Stomach (tissue), 9 donors: Measurements from ENCODE around the gene MEAK7. TPM values are rescaled to one million over a fixed set of nuclear protein-coding genes. Genes with fewer than 3 reads are reported as not detected.

Source experiments
- DNase-seq, 2 donors: peaks; one replicate each; pipeline versions ENCODE4 v3.0.0 to v3.0.0-alpha.2; 2013 to 2019
- H3K27ac ChIP-seq, 5 donors: fragments of 200-600 bp in 4 of 5; sonication (generic) in 4 of 5; one replicate each; pipeline ENCODE4 v1.5.1; 2013 to 2019; ENCODE audit warnings: mild to moderate bottlenecking in 1 of 5, moderate library complexity in 1 of 5
- H3K27me3 ChIP-seq, 3 donors: fragments of 200-600 bp; sonication (generic); one replicate each; pipeline ENCODE4 v1.5.1; 2017 to 2019; ENCODE audit warnings: mixed run types in 1 of 3
- H3K36me3 ChIP-seq, 4 donors: fragments of 200-600 bp; sonication (generic); 1 replicate in 3 of 4; 2 replicates in 1 of 4; pipeline ENCODE4 v1.5.1; 2016 to 2019
- H3K4me1 ChIP-seq, 4 donors: fragments of 200-600 bp; sonication (generic); one replicate each; pipeline ENCODE4 v1.5.1; 2016 to 2019
- H3K4me3 ChIP-seq, 4 donors: fragments of 200-600 bp; sonication (generic) in 3 of 4; one replicate each; pipeline ENCODE4 v1.5.1; 2016 to 2019; ENCODE audit warnings: mild to moderate bottlenecking in 1 of 4
- H3K9me3 ChIP-seq, 4 donors: fragments of 200-600 bp; sonication (generic); one replicate each; pipeline ENCODE4 v1.5.1; 2016 to 2019
- CTCF ChIP-seq, 7 experiments: fragments of 450-650 bp in 4 of 7; fragments of 200-600 bp in 3 of 7; sonication (generic) in 3 of 7; IDR thresholded peaks; one replicate each; pipeline ENCODE4 v1.5.1; 2016 to 2019; ENCODE audit warnings: antibody characterized with exemption in 7 of 7, control low read depth in 2 of 7, mild to moderate bottlenecking in 1 of 7
- EP300 ChIP-seq: sonication (generic); formaldehyde crosslinking; IDR thresholded peaks from one replicate; pipeline ENCODE4 v1.6.1; 2017; ENCODE audit warnings: antibody characterized with exemption
- POLR2A ChIP-seq, 4 donors: fragments of 450-650 bp; IDR thresholded peaks; one replicate each; pipeline ENCODE4 v1.6.1; 2016; ENCODE audit warnings: antibody characterized with exemption in 4 of 4, control low read depth in 2 of 4, mild to moderate bottlenecking in 1 of 4, moderate library complexity in 1 of 4
- POLR2AphosphoS5 ChIP-seq, 3 donors: sonication (generic); formaldehyde crosslinking; IDR thresholded peaks; one replicate each; pipeline ENCODE4 v1.6.1; 2016; ENCODE audit warnings: antibody characterized with exemption in 3 of 3
- WGBS, 5 donors: extraction: QIAGEN DNeasy Blood & Tissue Kit in 3 of 5; methylation state at CpG; one replicate each; pipeline versions ENCODE4 v1.1.5 to v1.1.7; 2013 to 2018; 5-methylcytosine and 5-hydroxymethylcytosine counted together
- intact Hi-C: fragments of 100-400 bp; cut with DNase I; formaldehyde crosslinking; loops from one replicate; pipeline ENCODE4 v1.15.1; 2023; ENCODE audit warnings: low total_unique reads
- polyA plus RNA-seq, 3 donors: library from polyadenylated mRNA; stranded (reverse); fragments of 200-250 nt; gene quantifications; one replicate each; pipeline ENCODE4 v1.2.3, GENCODE V29; 2013
- total RNA-seq, 5 donors: library from RNA; depleted of rRNA; stranded (reverse); fragments of >200 nt; gene quantifications; one replicate each; pipeline versions ENCODE4 v1.1.0 to v1.2.3, GENCODE V29; 2014 to 2016
- donor health status: healthy with polysubstance abuse.
- donor health status: Bipolar disorder and iron deficiency.
- donor health status: healthy.

MEAK7 gene
- total and polyA plus RNA-seq, 8 donors: 3.9 to 21.1 (median 6.9) TPM

GRCh38 chr16:84465154-84465553 lies 39.3 kb downstream of the MEAK7 start:
- TF ChIP-seq EP300 (no peak), POLR2AphosphoS5 (IDR thresholded peaks at IDR 0.05) (no peak)
- WGBS, 5 donors: 46 to 85% (median 59%) methylated on average over 6 of the region's 6 CpGs
- Histone ChIP-seq H3K27ac (no peak overlapping the region), H3K4me3 (no peak overlapping the region), H3K4me1 (peaks cover 0 to 7% (median 2%) of the 10 kb centered on the region in 4 donors), H3K27me3 (no peaks in the 10 kb centered on the region), H3K9me3 (peaks cover 0 to 17% (median 9%) of the 10 kb centered on the region in 4 donors), H3K36me3 (peaks cover 0 to 42% (median 41%) of the 10 kb centered on the region in 4 donors)
- intact Hi-C loops: no loop called here
- peak in 1 of 2 donors; percentile 25 for DNase-seq

DNA sequence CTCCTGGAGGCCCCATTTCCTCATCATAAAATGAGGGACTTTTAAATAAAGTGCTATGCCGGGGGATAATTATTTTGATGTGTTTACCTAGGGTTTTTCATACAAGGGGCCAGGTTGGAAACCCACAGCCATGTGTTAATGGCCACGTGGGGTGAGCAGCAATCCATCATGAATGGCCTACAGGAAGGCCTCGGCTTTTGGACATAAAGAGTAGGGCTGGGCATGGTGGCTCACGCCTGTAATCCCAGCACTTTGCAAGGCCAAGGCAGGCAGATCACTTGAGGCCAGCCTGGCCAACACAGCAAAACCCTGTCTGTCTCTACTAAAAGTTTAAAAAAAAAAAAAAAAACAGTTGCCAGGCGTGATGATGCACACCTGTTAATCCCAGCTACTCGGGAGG lies 40.3 kb downstream of the MEAK7 start:
- Histone ChIP-seq H3K4me3 (no peak overlapping the region), H3K27me3 (no peaks in the 10 kb centered on the region), H3K36me3 (peaks cover 0 to 41% (median 40%) of the 10 kb centered on the region in 4 donors), H3K4me1 (peaks cover 0 to 7% (median 2%) of the 10 kb centered on the region in 4 donors), H3K27ac (no peak overlapping the region), H3K9me3 (peaks cover 0 to 17% (median 9%) of the 10 kb centered on the region in 4 donors)
- no peak for TF ChIP-seq POLR2A (IDR thresholded peaks at IDR 0.05)
- no peak for TF ChIP-seq EP300
- TF ChIP-seq POLR2AphosphoS5 (IDR thresholded peaks at IDR 0.05): no peak
- TF ChIP-seq CTCF (IDR thresholded peaks at IDR 0.05): no peak
- intact Hi-C loops: no loop called here
- WGBS, 5 donors: 55 to 86% (median 71%) methylated on average over 6 of the region's 6 CpGs
- DNase-seq: peak in 1 of 2 donors; percentile 4

DNA sequence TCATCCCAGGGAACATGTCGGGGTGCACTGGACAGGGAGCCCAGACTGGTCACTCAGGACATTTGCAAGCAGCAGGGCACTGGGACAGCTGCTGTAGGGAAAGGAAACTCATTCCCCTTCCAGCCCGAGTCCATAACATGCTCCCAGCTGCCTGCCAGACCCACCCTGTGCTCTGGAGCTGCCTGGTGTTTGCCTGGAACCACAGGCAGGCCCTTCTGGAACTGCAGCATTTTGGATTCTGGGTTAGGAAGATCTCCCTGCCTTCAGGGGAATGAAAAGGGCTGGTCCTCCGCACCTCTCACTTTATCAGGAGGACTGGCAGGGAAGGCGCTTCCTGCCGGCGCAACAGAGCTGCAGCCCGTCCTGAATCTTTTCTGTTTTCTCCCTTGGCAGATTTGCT lies 41.2 kb downstream of the MEAK7 start:
- Histone ChIP-seq H3K4me3 (no peak overlapping the region), H3K27me3 (no peaks in the 10 kb centered on the region), H3K4me1 (peaks cover 0 to 7% (median 2%) of the 10 kb centered on the region in 4 donors), H3K9me3 (peaks cover 0 to 17% (median 9%) of the 10 kb centered on the region in 4 donors), H3K27ac (no peak overlapping the region), H3K36me3 (peaks cover 0 to 41% (median 37%) of the 10 kb centered on the region in 4 donors)
- peak in 1 of 2 donors; percentile 11 for DNase-seq
- TF ChIP-seq POLR2A (IDR thresholded peaks at IDR 0.05): no peak
- no peak for TF ChIP-seq CTCF (IDR thresholded peaks at IDR 0.05)
- TF ChIP-seq EP300: no peak
- TF ChIP-seq POLR2AphosphoS5 (IDR thresholded peaks at IDR 0.05): no peak
- 79 to 95% (median 83%) methylated on average over 7 of the region's 7 CpGs for WGBS, 5 donors
- intact Hi-C loops: no loop called here

DNA sequence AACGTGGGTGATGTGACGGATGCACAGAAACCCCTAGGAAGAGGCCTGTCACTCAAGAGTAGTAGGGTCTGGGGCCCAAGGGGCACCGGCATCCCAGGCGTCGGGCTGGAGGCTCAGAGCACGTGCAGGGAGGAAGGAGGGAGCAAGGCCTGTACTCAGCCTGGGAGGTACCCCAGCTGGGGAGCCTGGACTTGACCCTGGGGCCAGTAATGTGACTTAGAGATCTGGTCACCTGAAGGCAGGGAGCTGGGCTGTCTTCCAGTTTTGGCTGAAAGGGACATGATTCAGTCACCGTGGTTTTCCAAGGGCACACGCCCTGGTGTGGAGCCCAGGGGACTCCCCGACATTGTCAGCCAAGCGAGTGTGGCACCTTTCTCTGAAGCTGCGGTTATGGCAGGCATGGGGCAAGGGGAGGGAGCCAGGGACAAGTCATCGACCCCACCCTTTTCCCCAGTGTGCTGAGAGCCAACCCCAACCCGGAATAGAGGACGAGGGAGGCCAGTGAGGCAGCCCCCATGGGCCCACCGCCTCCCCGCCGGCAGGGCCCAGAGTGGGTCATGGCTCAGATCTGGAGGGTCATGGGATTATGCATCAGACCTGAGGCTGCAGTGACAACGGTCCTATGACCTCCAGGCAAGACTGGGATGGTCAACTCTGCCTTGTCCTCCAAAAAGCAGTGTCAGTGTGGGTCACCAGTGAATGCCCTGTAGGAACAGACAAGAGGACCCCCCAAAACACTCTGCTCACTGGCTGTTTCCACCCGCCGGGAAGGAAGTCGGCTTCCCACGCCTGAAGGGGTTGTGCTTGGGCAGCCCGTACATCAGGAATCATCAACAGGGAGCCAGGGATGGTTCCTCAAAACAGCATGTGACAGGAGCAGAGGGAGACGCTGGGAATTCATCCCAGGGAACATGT lies 41.9 kb downstream of the MEAK7 start:
- DNase-seq: no peak
- no peaks in the 10 kb centered on the region for H3K27me3 ChIP-seq
- intact Hi-C loops: no loop called here
- peaks cover 0 to 7% (median 2%) of the 10 kb centered on the region in 4 donors for H3K4me1 ChIP-seq
- H3K4me3 ChIP-seq: no peak overlapping the region
- H3K27ac ChIP-seq: no peak overlapping the region
- H3K9me3 ChIP-seq: peaks cover 0 to 12% (median 8%) of the 10 kb centered on the region in 4 donors
- no peak for TF ChIP-seq EP300
- no peak for TF ChIP-seq POLR2AphosphoS5 (IDR thresholded peaks at IDR 0.05)
- TF ChIP-seq POLR2A (IDR thresholded peaks at IDR 0.05): no peak
- TF ChIP-seq CTCF (IDR thresholded peaks at IDR 0.05): no peak
- 77 to 93% (median 86%) methylated on average over 20 to 24 of the region's 24 CpGs for WGBS, 5 donors
- H3K36me3 ChIP-seq: peaks cover 0 to 38% (median 30%) of the 10 kb centered on the region in 4 donors
